A673 (cell line): ENCODE data around the gene AARS2. TPM values are rescaled to one million over a fixed set of nuclear protein-coding genes. Genes with fewer than 3 reads are reported as not detected.

Experiments used
- BruUV-seq: library from RNA; stranded (reverse); fragments of 400-500 nt; replicated peaks from 2 replicates; lab custom pipeline; 2021; lab: Mats Ljungman, UMichigan
- CTCF ChIA-PET: fragments of 300-600 bp; sonication (Branson Sonifier 250); formaldehyde crosslinking; loops from one replicate; lab custom pipeline; 2022; ENCODE audit warnings: antibody characterized with exemption; lab: Charles Lee
- POLR2A ChIA-PET: fragments of 300-600 bp; sonication (Branson Sonifier 250); formaldehyde crosslinking; loops from one replicate; lab custom pipeline; 2022; ENCODE audit warnings: antibody characterized with exemption; ENCODE audit not compliant: low non-redundant PET; lab: Charles Lee
- DNase-seq: peaks from one replicate; pipeline ENCODE4 v3.0.0-alpha.2; 2015; ENCODE audit warnings: low spot score
- H3K27ac ChIP-seq: fragments of 200-600 bp; sonication (generic); 2 replicates; pipeline ENCODE4 v1.5.1; 2016; ENCODE audit warnings: mixed run types, low read depth, mild to moderate bottlenecking, mixed read lengths, antibody characterized with exemption, low read length; ENCODE audit not compliant: poor library complexity, severe bottlenecking
- H3K27me3 ChIP-seq: fragments of 200-600 bp; sonication (generic); replicated peaks from 2 replicates; pipeline ENCODE4 v1.6.1; 2017; ENCODE audit warnings: mixed run types, low read depth, mild to moderate bottlenecking, mixed read lengths, antibody characterized with exemption, low read length; ENCODE audit not compliant: insufficient read depth, poor library complexity
- H3K36me3 ChIP-seq: fragments of 200-600 bp; sonication (generic); 2 replicates; pipeline ENCODE4 v1.6.1; 2016; ENCODE audit warnings: mixed run types, mild to moderate bottlenecking, mixed read lengths, antibody characterized with exemption, low read length; ENCODE audit not compliant: insufficient read depth, poor library complexity, severe bottlenecking
- H3K4me1 ChIP-seq: fragments of 200-600 bp; sonication (generic); 2 replicates; pipeline ENCODE4 v1.6.1; 2017; ENCODE audit warnings: mixed run types, mild to moderate bottlenecking, mixed read lengths, antibody characterized with exemption, low read length; ENCODE audit not compliant: insufficient read depth, poor library complexity, severe bottlenecking
- H3K4me3 ChIP-seq: fragments of 200-600 bp; sonication (generic); 2 replicates; pipeline ENCODE4 v1.5.1; 2016; ENCODE audit warnings: low read depth, mixed run types, mild to moderate bottlenecking, mixed read lengths, low read length; ENCODE audit not compliant: poor library complexity, severe bottlenecking
- H3K9me3 ChIP-seq: fragments of 200-600 bp; sonication (generic); 2 replicates; pipeline ENCODE4 v1.6.1; 2016; ENCODE audit warnings: mixed run types, low read depth, mild to moderate bottlenecking, mixed read lengths, antibody characterized with exemption, low read length; ENCODE audit not compliant: poor library complexity, severe bottlenecking
- EZH2 ChIP-seq: fragments of 200-600 bp; sonication (generic); IDR thresholded peaks from 2 replicates; pipeline ENCODE4 v1.6.1; 2017; ENCODE audit warnings: borderline replicate concordance, low read depth, mild to moderate bottlenecking, mixed read lengths, antibody characterized with exemption, low read length; ENCODE audit not compliant: poor library complexity, severe bottlenecking
- intact Hi-C: fragments of 100-400 bp; cut with micrococcal nuclease; formaldehyde crosslinking; loops from one replicate; pipeline ENCODE4 v1.10.0; 2022; ENCODE audit not compliant: unreplicated experiment
- total RNA-seq: library from RNA; stranded (reverse); gene quantifications from 2 replicates; pipeline ENCODE4 v1.2.3, GENCODE V29; 2021
- TF ChIP-seq, protein P1 (sequence below): fragments of 300-800, 200-600 bp; sonication (generic); conservative IDR thresholded peaks from 2 replicates; pipeline ENCODE4 v1.5.1; 2017; ENCODE audit warnings: low read depth, mild to moderate bottlenecking, antibody characterized with exemption, low read length, moderate library complexity, mixed read lengths

Gene AARS2
- total RNA-seq, 1 experiment from 2014 or later, result 25.0 TPM

DNA sequence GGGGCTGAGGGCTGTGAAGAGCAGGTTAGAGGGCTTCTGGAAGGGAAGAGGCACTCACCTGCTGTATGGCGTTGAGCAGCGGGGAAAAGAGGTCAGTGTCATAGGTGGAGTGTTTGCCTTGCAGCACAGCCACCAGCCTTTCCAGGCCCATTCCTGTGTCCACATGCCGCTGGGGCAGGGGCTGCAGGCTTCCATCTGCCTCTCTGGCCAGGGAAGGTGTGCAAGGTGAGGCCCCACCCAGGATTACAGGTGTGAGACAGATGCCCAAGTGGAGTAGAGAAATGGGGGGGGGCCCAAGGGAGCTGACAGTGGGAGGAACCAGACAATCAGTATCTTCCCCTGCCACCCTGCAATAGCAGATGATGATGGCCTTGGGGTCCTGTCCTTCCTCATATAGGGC is 2.9 kb downstream of the AARS2 start:
- BruUV-seq, result no TSS peak
- H3K4me1 ChIP-seq, result peaks cover 6% of the 10 kb centered on the region
- H3K9me3 ChIP-seq, result no peaks in the 10 kb centered on the region
- CTCF ChIA-PET, result interaction anchor here (0.6 kb wide), 1 partner anchor 40 kb away, joined by 3 read pairs; the partner anchor contains the start of gene TMEM151B
- peaks cover 35% of the 10 kb centered on the region for H3K36me3 ChIP-seq
- no peak overlapping the region for H3K27ac ChIP-seq
- POLR2A ChIA-PET, result no interaction called here
- TF ChIP-seq, protein P1, sequence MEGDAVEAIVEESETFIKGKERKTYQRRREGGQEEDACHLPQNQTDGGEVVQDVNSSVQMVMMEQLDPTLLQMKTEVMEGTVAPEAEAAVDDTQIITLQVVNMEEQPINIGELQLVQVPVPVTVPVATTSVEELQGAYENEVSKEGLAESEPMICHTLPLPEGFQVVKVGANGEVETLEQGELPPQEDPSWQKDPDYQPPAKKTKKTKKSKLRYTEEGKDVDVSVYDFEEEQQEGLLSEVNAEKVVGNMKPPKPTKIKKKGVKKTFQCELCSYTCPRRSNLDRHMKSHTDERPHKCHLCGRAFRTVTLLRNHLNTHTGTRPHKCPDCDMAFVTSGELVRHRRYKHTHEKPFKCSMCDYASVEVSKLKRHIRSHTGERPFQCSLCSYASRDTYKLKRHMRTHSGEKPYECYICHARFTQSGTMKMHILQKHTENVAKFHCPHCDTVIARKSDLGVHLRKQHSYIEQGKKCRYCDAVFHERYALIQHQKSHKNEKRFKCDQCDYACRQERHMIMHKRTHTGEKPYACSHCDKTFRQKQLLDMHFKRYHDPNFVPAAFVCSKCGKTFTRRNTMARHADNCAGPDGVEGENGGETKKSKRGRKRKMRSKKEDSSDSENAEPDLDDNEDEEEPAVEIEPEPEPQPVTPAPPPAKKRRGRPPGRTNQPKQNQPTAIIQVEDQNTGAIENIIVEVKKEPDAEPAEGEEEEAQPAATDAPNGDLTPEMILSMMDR, result no peak
- no peak for TF ChIP-seq EZH2
- no peak overlapping the region for H3K4me3 ChIP-seq
- no peak for DNase-seq
- intact Hi-C loops, result no loop called here
- no peaks in the 10 kb centered on the region for H3K27me3 ChIP-seq

DNA sequence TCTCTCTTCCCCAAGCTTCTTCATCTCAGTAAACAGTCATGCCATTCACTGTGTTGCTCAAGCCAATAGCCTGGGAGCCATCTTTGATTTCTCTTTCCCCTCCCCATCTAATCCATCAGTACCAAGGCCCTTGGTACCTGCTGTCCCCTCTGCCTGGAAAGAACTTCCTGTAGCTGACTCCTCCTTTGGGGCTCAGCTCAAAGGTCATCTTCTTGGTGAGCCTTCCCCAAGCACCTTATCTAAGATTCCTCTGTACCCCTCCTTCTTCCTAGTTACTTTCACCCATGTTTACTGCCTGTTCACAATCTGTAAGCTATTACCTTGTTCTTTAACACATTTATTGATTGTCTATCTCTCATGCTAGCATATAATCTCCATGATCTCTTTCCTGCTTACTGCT is 3.5 kb downstream of the AARS2 start:
- intact Hi-C loops, result no loop called here

DNA sequence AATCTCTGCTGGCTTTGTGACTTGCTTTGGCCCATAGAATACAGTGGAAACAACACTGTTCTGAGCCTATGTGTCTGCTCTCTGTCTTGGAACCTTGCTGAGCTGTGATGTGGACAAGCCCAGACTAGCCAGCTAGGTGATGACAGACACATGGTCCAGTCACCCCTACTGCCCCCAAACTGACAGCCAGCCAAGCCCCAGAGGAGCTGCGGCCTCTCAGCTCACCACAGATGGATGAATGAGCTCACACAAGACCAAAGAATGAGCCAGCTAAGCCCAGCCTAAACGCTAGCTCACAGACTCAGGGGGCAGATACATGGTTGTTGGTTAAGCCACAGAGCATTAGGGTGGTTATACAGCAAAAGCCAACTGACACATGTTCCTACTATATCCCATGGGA is 4.1 kb downstream of the AARS2 start:
- intact Hi-C loops, result no loop called here
- Histone ChIP-seq H3K27ac (no peak overlapping the region), H3K27me3 (no peaks in the 10 kb centered on the region), H3K4me1 (peaks cover 6% of the 10 kb centered on the region), H3K9me3 (no peaks in the 10 kb centered on the region), H3K36me3 (peaks cover 46% of the 10 kb centered on the region), H3K4me3 (no peak overlapping the region)
- TF ChIP-seq EZH2, result no peak
- TF ChIP-seq, protein P1, result no peak
- BruUV-seq, result no TSS peak
- no peak for DNase-seq
- ChIA-PET POLR2A (no interaction called here), CTCF (no interaction called here)

More for the DNA sequence above, 3.5 kb downstream of the AARS2 start:
- ChIA-PET CTCF (interaction anchor here (0.6 kb wide), 1 partner anchor 39 kb away, joined by 3 read pairs; the partner anchor contains the start of gene TMEM151B), POLR2A (no interaction called here)
- peaks cover 6% of the 10 kb centered on the region for H3K4me1 ChIP-seq
- H3K4me3 ChIP-seq, result no peak overlapping the region
- no peak for DNase-seq
- BruUV-seq, result no TSS peak
- peaks cover 41% of the 10 kb centered on the region for H3K36me3 ChIP-seq
- H3K27me3 ChIP-seq, result no peaks in the 10 kb centered on the region
- no peak overlapping the region for H3K27ac ChIP-seq
- H3K9me3 ChIP-seq, result no peaks in the 10 kb centered on the region
- TF ChIP-seq EZH2, result no peak
- TF ChIP-seq, protein P1, result no peak
